GM13977 (cell line): Measurements from ENCODE around the gene RNF125.

Experiments used
- DNase-seq: peaks from one replicate; pipeline ENCODE4 v3.0.0; 2012; ENCODE audit warnings: low spot score
- in situ Hi-C: fragments of 300-500 bp; cut with MboI; formaldehyde crosslinking; loops from one replicate; pipeline ENCODE4 v1.12.0; 2022; ENCODE audit warnings: low sequenced_read_pairs, low pct_unique_long_range_greater_than_20kb, mixed read lengths, inconsistent platforms; ENCODE audit not compliant: unreplicated experiment
- TF ChIP-seq, protein P1 (sequence below): IDR thresholded peaks from 2 replicates; pipeline ENCODE4 v1.5.1; 2012; ENCODE audit warnings: mild to moderate bottlenecking, control low read depth; ENCODE audit not compliant: insufficient read depth; ENCODE audit errors: extremely low read depth, missing control alignments

RNF125 gene

DNA sequence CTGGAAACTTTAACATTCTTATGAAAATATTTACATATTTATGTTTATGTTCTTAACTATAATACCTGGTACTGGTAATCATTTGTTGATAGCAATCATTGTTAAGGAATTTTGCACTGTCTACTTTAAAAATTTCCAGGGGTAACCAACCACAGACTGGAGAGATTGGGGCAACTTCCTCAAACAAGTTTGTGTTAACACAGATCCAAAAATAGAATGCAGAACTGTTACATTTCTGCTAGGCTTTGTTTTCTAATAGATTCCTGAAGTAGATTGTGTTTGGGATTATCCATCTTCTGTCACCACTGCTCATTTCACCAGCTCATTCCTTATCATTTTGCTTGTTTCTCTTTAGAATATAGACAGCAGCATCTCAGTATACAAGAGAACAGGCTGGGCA lies 23.7 kb downstream of the RNF125 start:
- in situ Hi-C loops, result no loop called here

DNA sequence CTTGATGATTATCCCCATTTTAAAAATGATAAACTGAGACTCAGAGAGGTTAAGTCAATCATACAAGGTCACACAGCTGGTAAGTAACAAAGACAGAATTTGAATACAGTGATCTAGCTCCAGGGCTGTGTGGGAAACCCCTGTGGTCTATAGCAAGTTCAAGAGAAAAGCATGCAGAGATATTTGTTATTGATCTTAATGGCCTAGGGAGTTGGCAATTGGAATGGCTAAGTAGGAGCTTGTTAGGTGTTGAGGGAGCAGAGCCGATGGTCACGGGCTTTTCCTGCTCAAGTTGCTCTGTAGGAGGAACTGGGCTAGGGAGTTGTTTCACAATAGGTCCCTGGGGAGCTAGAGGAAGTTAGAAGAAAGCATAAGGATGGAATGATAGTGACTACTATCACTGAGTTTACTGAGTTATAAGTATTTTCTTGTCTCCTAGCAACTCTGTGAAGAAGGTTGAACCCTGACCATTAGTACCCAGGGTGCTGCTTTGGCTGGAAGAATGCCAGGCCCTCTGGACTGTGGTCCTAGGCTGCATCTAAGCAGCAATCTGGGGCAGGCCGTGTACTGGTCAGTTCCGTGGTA lies 30.0 kb downstream of the RNF125 start:
- DNase-seq, result no peak
- TF ChIP-seq, protein P1, sequence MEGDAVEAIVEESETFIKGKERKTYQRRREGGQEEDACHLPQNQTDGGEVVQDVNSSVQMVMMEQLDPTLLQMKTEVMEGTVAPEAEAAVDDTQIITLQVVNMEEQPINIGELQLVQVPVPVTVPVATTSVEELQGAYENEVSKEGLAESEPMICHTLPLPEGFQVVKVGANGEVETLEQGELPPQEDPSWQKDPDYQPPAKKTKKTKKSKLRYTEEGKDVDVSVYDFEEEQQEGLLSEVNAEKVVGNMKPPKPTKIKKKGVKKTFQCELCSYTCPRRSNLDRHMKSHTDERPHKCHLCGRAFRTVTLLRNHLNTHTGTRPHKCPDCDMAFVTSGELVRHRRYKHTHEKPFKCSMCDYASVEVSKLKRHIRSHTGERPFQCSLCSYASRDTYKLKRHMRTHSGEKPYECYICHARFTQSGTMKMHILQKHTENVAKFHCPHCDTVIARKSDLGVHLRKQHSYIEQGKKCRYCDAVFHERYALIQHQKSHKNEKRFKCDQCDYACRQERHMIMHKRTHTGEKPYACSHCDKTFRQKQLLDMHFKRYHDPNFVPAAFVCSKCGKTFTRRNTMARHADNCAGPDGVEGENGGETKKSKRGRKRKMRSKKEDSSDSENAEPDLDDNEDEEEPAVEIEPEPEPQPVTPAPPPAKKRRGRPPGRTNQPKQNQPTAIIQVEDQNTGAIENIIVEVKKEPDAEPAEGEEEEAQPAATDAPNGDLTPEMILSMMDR, result no peak
- in situ Hi-C loops, result no loop called here

More for the DNA sequence above, 23.7 kb downstream of the RNF125 start:
- TF ChIP-seq, protein P1, result no peak
- DNase-seq, result no peak

DNA sequence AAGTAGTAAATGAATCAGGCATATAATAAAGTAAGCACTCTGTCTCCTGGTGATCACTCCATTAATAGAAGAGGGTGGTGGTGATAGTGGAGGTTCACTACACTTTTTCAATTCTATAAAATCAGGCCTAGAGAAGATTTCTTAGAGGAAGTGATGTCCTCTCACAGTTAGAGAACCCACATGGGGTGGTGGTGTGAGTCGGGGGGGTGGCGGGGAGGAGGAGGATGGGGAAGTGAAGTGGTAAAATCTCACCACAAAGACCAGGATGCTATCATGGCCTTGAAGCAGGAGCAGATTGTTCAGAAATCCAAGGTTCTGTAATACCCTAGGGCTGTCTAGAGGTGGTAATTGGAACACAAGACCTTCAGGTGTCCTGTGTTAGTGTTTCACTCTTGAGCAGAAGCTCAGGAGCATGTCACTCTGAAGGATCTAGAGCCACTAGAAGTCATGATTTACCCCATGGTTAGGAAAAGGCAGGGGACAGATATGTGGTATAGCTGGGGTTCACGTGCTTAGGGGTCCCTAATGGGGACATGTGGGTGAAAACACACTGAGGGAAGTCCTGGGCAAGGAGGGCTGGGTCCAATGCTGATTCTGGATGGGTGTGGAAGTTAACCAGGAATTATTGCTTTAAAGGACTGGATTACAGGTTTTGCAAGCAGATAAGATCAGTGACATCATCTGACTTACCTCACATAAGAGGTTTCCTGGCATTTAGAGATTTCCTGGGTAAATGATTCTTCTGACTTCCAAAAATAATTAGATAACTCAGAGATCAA lies 31.0 kb downstream of the RNF125 start:
- TF ChIP-seq, protein P1, result no peak
- DNase-seq, result no peak

DNA sequence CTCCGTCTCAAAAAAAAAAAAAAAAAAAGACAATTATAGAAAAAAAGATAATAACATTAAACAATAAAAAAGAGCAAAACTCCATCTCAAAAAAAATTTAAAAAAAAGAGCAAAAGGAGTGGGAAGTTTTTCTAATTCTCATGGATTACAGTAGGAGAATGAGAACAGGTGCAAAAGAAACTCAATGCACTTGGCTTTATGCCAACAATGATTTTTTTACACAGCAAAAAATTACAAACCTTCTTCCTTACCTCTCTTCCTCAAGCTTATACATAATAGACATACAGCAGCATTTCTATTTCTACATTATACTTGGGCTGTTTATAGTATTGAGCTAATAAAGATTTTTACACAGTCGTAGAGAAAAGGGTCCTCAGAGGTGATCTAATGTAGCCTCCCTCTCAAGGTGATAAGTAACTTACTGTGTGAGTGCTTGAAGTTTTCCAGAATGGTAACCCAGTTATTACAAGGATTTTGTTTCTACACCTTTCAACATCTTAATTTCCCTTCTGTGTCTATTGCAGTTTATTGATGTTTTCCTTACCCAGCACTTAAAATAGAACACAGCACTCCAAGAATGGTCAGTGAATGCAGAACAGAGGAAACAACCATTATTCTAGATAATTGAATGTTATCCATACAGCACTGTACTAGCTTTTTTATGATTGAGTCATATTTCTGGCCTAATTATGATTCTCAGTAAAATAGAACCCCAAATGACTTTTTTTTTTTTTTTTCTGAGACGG lies 38.2 kb downstream of the RNF125 start:
- DNase-seq, result no peak
- in situ Hi-C loops, result no loop called here
- TF ChIP-seq, protein P1, result no peak

More for the DNA sequence above, 31.0 kb downstream of the RNF125 start:
- in situ Hi-C loops, result no loop called here

DNA sequence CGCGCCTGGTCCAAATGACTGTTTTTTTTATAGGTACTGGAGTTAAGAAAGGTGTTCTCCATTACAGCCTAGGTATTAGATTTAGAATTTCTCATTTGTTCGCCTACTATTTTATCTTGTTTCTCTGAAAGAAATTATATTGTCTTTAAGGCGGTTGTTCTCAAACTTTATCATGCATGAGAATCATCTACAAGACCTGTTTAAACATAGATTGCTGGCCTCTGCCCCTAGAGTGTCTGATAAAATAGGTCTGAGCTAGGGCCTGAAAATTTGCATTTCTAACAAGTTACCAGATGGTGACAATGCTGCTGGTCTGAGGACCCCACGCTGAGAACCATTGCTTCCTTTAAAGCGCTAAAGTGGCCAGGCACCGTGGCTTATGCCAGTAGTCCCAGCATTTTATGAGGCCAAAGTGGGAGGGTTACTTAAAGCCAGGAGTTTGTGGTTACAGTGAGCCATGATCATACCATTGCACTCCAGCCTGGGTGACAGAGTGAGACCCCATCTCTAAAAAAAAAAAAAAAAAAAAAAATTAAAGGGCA lies 39.1 kb downstream of the RNF125 start:
- DNase-seq, result no peak
- TF ChIP-seq, protein P1, result no peak
- in situ Hi-C loops, result no loop called here

DNA sequence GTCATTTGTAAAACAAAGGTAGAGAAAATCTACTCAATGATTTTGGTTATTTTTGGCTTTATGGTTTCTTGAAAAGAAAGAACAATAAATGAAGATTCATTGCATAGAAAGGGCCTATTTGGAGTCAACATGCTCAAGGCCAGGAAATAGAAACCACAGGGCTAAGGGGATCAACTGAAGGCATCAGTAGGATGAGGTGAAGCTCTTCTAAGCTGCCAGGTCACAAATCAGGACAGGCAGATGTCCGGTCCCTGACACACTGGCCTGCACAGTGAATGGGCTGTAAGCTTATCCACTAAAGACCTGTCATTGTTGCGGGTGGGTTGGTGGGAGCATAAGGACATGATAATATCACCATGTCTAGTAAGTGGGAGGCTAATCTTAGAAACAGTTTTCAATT lies 41.4 kb downstream of the RNF125 start:
- TF ChIP-seq, protein P1, result no peak
- DNase-seq, result no peak

More for the DNA sequence above, 41.4 kb downstream of the RNF125 start:
- in situ Hi-C loops, result no loop called here
